ENCODE results near the gene TEX12. TPM values are rescaled to one million over a fixed set of nuclear protein-coding genes. Genes with fewer than 3 reads are reported as not detected.

The TEX12 gene
- total RNA-seq (2013): 0.19 TPM
- under 1 TPM in 1 of 3 donors, not detected in 2; 0.43 TPM for polyA plus RNA-seq
- polyA minus RNA-seq: not detected in 2 replicates
- 0 to 0.90 (median 0.36) reads per million in 11 experiments for total RNA-seq

GRCh38 chr11:112167145-112167544, at the start of gene TEX12:
Gene TEX12, plus strand, starts transcription at chr11:112167372. Its CDS starts 1,897 bp downstream, at chr11:112169269.
- DNase-seq: no peak
- H3K4me1 ChIP-seq (ENCODE audit: control insufficient read depth in 1 of 2, insufficient read depth in 2 of 2, low read length in 2 of 2): peaks cover 28 to 37% of the 10 kb centered on the region in 2 donors
- no peaks in the 10 kb centered on the region for H3K27me3 ChIP-seq (ENCODE audit: control insufficient read depth in 2 of 2, insufficient read depth in 2 of 2, low read length in 2 of 2)
- H3K4me3 ChIP-seq (replicated peaks in 1 of 3; ENCODE audit: low read depth in 2 of 3, low read length in 3 of 3): no peak within 1 kb of the TSS
- Mint-ChIP-seq H3K9me3 (peaks cover 0 to 4% (median 1%) of the 10 kb centered on the region in 7 donors), H3K4me1 (peaks cover 31% of the 10 kb centered on the region), H3K36me3 (peaks cover 0 to 3% of the 10 kb centered on the region in 2 donors), H3K27me3 (ENCODE audit: low read depth in 3 of 3) (peaks cover 0 to 2% (median 0%) of the 10 kb centered on the region in 3 donors), H3K4me3 (no peak within 1 kb of the TSS), H3K27ac (peak within 1 kb of the TSS in 3 of 7 donors; percentile 23 to 30 (median 25))
- peak within 1 kb of the TSS; percentile 9 for H2AFZ ChIP-seq (ENCODE audit: insufficient read depth, low read depth, low read length, poor library complexity, severe bottlenecking)
- TF ChIP-seq CTCF (IDR thresholded peaks at IDR 0.05): no peak
- no peak within 1 kb of the TSS for H3K27ac ChIP-seq (ENCODE audit: low read depth in 1 of 2, low read length in 2 of 2)
- peaks cover 17% of the 10 kb centered on the region for H3K79me2 ChIP-seq (ENCODE audit: insufficient read depth, low read length)
- 97% methylated on average over 11 of the region's 25 CpGs for WGBS (ENCODE audit: insufficient coverage)
- H3K4me2 ChIP-seq (replicated peaks; ENCODE audit: extremely low read depth, low read length, poor library complexity, severe bottlenecking): no peak within 1 kb of the TSS
- no peaks in the 10 kb centered on the region for H3K9me3 ChIP-seq (replicated peaks in 1 of 2; ENCODE audit: control insufficient read depth in 1 of 2, insufficient read depth in 1 of 2, low read length in 2 of 2)
- no peak within 1 kb of the TSS for H3K9ac ChIP-seq (ENCODE audit: insufficient read depth, low read length, poor library complexity, severe bottlenecking)
- no peaks in the 10 kb centered on the region for H4K20me1 ChIP-seq (ENCODE audit: insufficient read depth, low read length)
- no peaks in the 10 kb centered on the region for H3K36me3 ChIP-seq (replicated peaks in 1 of 2; ENCODE audit: control insufficient read depth in 1 of 2, insufficient read depth in 2 of 2, low read length in 2 of 2)
- intact Hi-C loops (cut with micrococcal nuclease): loop anchor here in 1 of 2 donors (2.0 kb wide), 1 partner anchor 14 kb away; no protein-coding TSS in a partner anchor

- no CpG with 5 or more reads among the region's 2 CpGs for WGBS (ENCODE audit: insufficient coverage)
- Histone ChIP-seq H3K4me2 (replicated peaks; ENCODE audit: extremely low read depth, low read length, poor library complexity, severe bottlenecking) (no peak overlapping the region), H2AFZ (ENCODE audit: insufficient read depth, low read depth, low read length, poor library complexity, severe bottlenecking) (no peak overlapping the region), H3K36me3 (replicated peaks in 1 of 2; ENCODE audit: control insufficient read depth in 1 of 2, insufficient read depth in 2 of 2, low read length in 2 of 2) (no peaks in the 10 kb centered on the region), H3K9ac (ENCODE audit: insufficient read depth, low read length, poor library complexity, severe bottlenecking) (no peak overlapping the region), H3K4me3 (replicated peaks in 1 of 3; ENCODE audit: low read depth in 2 of 3, low read length in 3 of 3) (no peak overlapping the region), H4K20me1 (ENCODE audit: insufficient read depth, low read length) (no peaks in the 10 kb centered on the region), H3K79me2 (ENCODE audit: insufficient read depth, low read length) (no peaks in the 10 kb centered on the region), H3K27ac (ENCODE audit: low read depth in 1 of 2, low read length in 2 of 2) (no peak overlapping the region), H3K27me3 (ENCODE audit: control insufficient read depth in 2 of 2, insufficient read depth in 2 of 2, low read length in 2 of 2) (no peaks in the 10 kb centered on the region), H3K4me1 (ENCODE audit: control insufficient read depth in 1 of 2, insufficient read depth in 2 of 2, low read length in 2 of 2) (peaks cover 28 to 29% of the 10 kb centered on the region in 2 donors), H3K9me3 (replicated peaks in 1 of 2; ENCODE audit: control insufficient read depth in 1 of 2, insufficient read depth in 1 of 2, low read length in 2 of 2) (no peaks in the 10 kb centered on the region)
- no peak for TF ChIP-seq CTCF (IDR thresholded peaks at IDR 0.05)
- Mint-ChIP-seq H3K27ac (peak overlapping the region in 1 of 7 donors; percentile 25), H3K4me1 (peaks cover 37% of the 10 kb centered on the region), H3K27me3 (ENCODE audit: low read depth in 3 of 3) (peaks cover 0 to 2% (median 0%) of the 10 kb centered on the region in 3 donors), H3K9me3 (peaks cover 0 to 2% (median 0%) of the 10 kb centered on the region in 7 donors), H3K4me3 (no peak overlapping the region), H3K36me3 (peaks cover 3 to 8% of the 10 kb centered on the region in 2 donors)
- no peak for DNase-seq
- intact Hi-C loops (cut with micrococcal nuclease): loop anchor here in 1 of 2 donors (10.0 kb wide), 1 partner anchor 167 kb away; no protein-coding TSS in a partner anchor
These were observed 49.0 kb upstream of the TEX12 start for GRCh38 chr11:112118176-112118575.

All from CD14-positive monocyte (primary cell).